Fibroblast of villous mesenchyme (primary cell): ENCODE measurements around the gene PTPRE. TPM values are rescaled to one million over a fixed set of nuclear protein-coding genes. Genes with fewer than 3 reads are reported as not detected.

Experiments used
- DNase-seq: peaks from one replicate; pipeline ENCODE4 v3.0.0-alpha.2; 2010; ENCODE audit warnings: low read depth
- H3K4me3 ChIP-seq: 2 replicates; pipeline ENCODE4 v1.5.1; 2011; ENCODE audit warnings: low read depth, mild to moderate bottlenecking, low read length
- CTCF ChIP-seq: IDR thresholded peaks from 2 replicates; pipeline ENCODE4 v1.5.1; 2012; ENCODE audit warnings: low read depth, mild to moderate bottlenecking, low read length; ENCODE audit not compliant: insufficient read depth
- total RNA-seq: library from RNA; depleted of rRNA; stranded (reverse); fragments of >200 nt; gene quantifications from 2 replicates; pipeline ENCODE4 v1.2.3, GENCODE V29; 2012

The PTPRE gene
- total RNA-seq, 1 donor, result 11.2 TPM

GRCh38 chr10:127882801-127883459, 24.0 kb upstream of the PTPRE start:
- DNase-seq, result no peak
- no peak for TF ChIP-seq CTCF

GRCh38 chr10:127883516-127883915, 23.4 kb upstream of the PTPRE start:
- no peak for DNase-seq
- no peak for TF ChIP-seq CTCF
- H3K4me3 ChIP-seq, result no peak overlapping the region

More at GRCh38 chr10:127882801-127883459, 24.0 kb upstream of the PTPRE start:
- H3K4me3 ChIP-seq, result no peak overlapping the region

- DNase-seq, result no peak
- no peak for TF ChIP-seq CTCF
- H3K4me3 ChIP-seq, result no peak overlapping the region
Measured at GRCh38 chr10:127884501-127884900, 22.4 kb upstream of the PTPRE start.

- no peak for DNase-seq
- no peak overlapping the region for H3K4me3 ChIP-seq
- no peak for TF ChIP-seq CTCF
Measured at GRCh38 chr10:127886371-127887051, 20.4 kb upstream of the PTPRE start.

GRCh38 chr10:127887541-127888415, 19.1 kb upstream of the PTPRE start:
- no peak overlapping the region for H3K4me3 ChIP-seq
- no peak for DNase-seq
- TF ChIP-seq CTCF, result no peak

GRCh38 chr10:127888521-127889312, 18.2 kb upstream of the PTPRE start:
- no peak for TF ChIP-seq CTCF
- no peak for DNase-seq
- no peak overlapping the region for H3K4me3 ChIP-seq
